Adipose tissue (tissue), 3 donors: ENCODE results near the gene ZDHHC7. TPM values are rescaled to one million over a fixed set of nuclear protein-coding genes. Genes with fewer than 3 reads are reported as not detected.

ENCODE experiments used
- H3K27ac ChIP-seq: one replicate; pipeline ENCODE4 v1.5.1; 2013; ENCODE audit warnings: low read depth, low read length
- WGBS, 3 donors: extraction: QIAGEN DNeasy Blood & Tissue Kit; methylation state at CpG; one replicate each; pipeline ENCODE4 v1.1.7; 2013; 5-methylcytosine and 5-hydroxymethylcytosine counted together
- polyA plus RNA-seq, 3 donors: library from polyadenylated mRNA; stranded (reverse); fragments of 200-250 nt; gene quantifications; one replicate each; pipeline ENCODE4 v1.2.3, GENCODE V29; 2013
- donor health status: healthy with polysubstance abuse.
- donor health status: Bipolar disorder and iron deficiency.
- donor health status: healthy.

The ZDHHC7 gene
- polyA plus RNA-seq, 3 donors = 13.3 to 29.0 (median 24.3) TPM

- no peak overlapping the region for H3K27ac ChIP-seq
Measured at GRCh38 chr16:84985079-84986065, 26.0 kb downstream of the ZDHHC7 start.

GRCh38 chr16:84982434-84982833 is 28.9 kb downstream of the ZDHHC7 start:
- 47 to 64% (median 59%) methylated on average over 9 of the region's 9 CpGs for WGBS, 3 donors
- H3K27ac ChIP-seq = peak overlapping the region; percentile 42

More at GRCh38 chr16:84985079-84986065, 26.0 kb downstream of the ZDHHC7 start:
- 85 to 92% (median 86%) methylated on average over 15 of the region's 15 CpGs for WGBS, 3 donors

- H3K27ac ChIP-seq = no peak overlapping the region
- 87 to 89% (median 88%) methylated on average over 4 of the region's 4 CpGs for WGBS, 3 donors
Measured at GRCh38 chr16:84979516-84979915, 31.8 kb downstream of the ZDHHC7 start.

GRCh38 chr16:84976644-84977400 is 34.5 kb downstream of the ZDHHC7 start:
- WGBS, 3 donors = 76 to 82% (median 78%) methylated on average over 17 of the region's 17 CpGs
- H3K27ac ChIP-seq = no peak overlapping the region

GRCh38 chr16:84975522-84975921 is 35.8 kb downstream of the ZDHHC7 start:
- WGBS, 3 donors = 95 to 96% (median 95%) methylated on average over 22 of the region's 22 CpGs
- no peak overlapping the region for H3K27ac ChIP-seq

- no peak overlapping the region for H3K27ac ChIP-seq
- 87 to 90% (median 89%) methylated on average over 12 of the region's 12 CpGs for WGBS, 3 donors
Measured at GRCh38 chr16:84975066-84975465, 36.3 kb downstream of the ZDHHC7 start.

GRCh38 chr16:84973776-84974523 is 37.4 kb downstream of the ZDHHC7 start:
- 88 to 93% (median 88%) methylated on average over 23 of the region's 23 CpGs for WGBS, 3 donors
- no peak overlapping the region for H3K27ac ChIP-seq

GRCh38 chr16:84973236-84973635 is 38.1 kb downstream of the ZDHHC7 start:
- no peak overlapping the region for H3K27ac ChIP-seq
- WGBS, 3 donors = 89 to 90% (median 89%) methylated on average over 15 of the region's 15 CpGs

GRCh38 chr16:84970447-84971127 is 40.7 kb downstream of the ZDHHC7 start:
- WGBS, 3 donors = 16 to 23% (median 21%) methylated on average over 18 of the region's 18 CpGs
- no peak overlapping the region for H3K27ac ChIP-seq

GRCh38 chr16:84967828-84968227 is 43.5 kb downstream of the ZDHHC7 start:
- no peak overlapping the region for H3K27ac ChIP-seq
- WGBS, 3 donors = 65 to 79% (median 70%) methylated on average over 16 of the region's 16 CpGs

- no peak overlapping the region for H3K27ac ChIP-seq
- 89 to 92% (median 90%) methylated on average over 43 of the region's 43 CpGs for WGBS, 3 donors
Measured at GRCh38 chr16:84965428-84966415, 45.6 kb downstream of the ZDHHC7 start.

- H3K27ac ChIP-seq = no peak overlapping the region
- WGBS, 3 donors = 90 to 94% (median 93%) methylated on average over 19 of the region's 19 CpGs
Measured at GRCh38 chr16:84964386-84965128, 46.8 kb downstream of the ZDHHC7 start.

GRCh38 chr16:84963066-84963465 is 48.3 kb downstream of the ZDHHC7 start:
- no peak overlapping the region for H3K27ac ChIP-seq
- WGBS, 3 donors = 75 to 77% (median 75%) methylated on average over 8 of the region's 8 CpGs

- 71 to 81% (median 78%) methylated on average over 4 of the region's 4 CpGs for WGBS, 3 donors
- H3K27ac ChIP-seq = no peak overlapping the region
Measured at GRCh38 chr16:84960942-84961341, 50.4 kb downstream of the ZDHHC7 start.

GRCh38 chr16:84959784-84960417 is 51.4 kb downstream of the ZDHHC7 start:
- WGBS, 3 donors = 72 to 91% (median 81%) methylated on average over 17 of the region's 17 CpGs
- H3K27ac ChIP-seq = no peak overlapping the region

- no peak overlapping the region for H3K27ac ChIP-seq
- 86 to 91% (median 90%) methylated on average over 13 of the region's 13 CpGs for WGBS, 3 donors
Measured at GRCh38 chr16:84959045-84959576, 52.2 kb downstream of the ZDHHC7 start.
